ENCODE results near the gene UBAP2.
"Not testable (repeated sequence)": the region's sequence is repeated elsewhere in the genome, so short reads cannot be mapped to it uniquely, and the experiment has no call there.

DNA sequence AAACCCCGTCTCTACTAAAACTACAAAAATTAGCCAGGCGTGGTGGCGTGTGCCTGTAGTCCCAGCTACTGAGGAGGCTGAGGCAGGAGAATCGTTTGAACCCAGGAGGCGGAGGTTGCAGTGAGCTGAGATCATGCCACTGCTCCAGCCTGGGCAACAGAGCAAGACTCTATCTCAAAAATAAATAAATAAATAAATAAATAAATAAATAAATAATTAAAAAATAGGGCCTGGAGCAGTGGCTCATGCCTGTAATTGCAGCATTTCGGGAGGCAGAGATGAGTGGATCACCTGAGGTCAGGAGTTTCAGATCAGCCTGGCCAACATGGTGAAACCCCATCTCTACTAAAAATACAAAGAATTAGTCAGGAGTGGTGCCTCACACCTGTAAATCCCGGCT is 86.2 kb downstream of the UBAP2 start:
- TF ChIP-seq POLR2A (IDR thresholded peaks at IDR 0.05): not testable (repeated sequence)
- TF ChIP-seq, protein P1, sequence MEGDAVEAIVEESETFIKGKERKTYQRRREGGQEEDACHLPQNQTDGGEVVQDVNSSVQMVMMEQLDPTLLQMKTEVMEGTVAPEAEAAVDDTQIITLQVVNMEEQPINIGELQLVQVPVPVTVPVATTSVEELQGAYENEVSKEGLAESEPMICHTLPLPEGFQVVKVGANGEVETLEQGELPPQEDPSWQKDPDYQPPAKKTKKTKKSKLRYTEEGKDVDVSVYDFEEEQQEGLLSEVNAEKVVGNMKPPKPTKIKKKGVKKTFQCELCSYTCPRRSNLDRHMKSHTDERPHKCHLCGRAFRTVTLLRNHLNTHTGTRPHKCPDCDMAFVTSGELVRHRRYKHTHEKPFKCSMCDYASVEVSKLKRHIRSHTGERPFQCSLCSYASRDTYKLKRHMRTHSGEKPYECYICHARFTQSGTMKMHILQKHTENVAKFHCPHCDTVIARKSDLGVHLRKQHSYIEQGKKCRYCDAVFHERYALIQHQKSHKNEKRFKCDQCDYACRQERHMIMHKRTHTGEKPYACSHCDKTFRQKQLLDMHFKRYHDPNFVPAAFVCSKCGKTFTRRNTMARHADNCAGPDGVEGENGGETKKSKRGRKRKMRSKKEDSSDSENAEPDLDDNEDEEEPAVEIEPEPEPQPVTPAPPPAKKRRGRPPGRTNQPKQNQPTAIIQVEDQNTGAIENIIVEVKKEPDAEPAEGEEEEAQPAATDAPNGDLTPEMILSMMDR (IDR thresholded peaks at IDR 0.05): not testable (repeated sequence)
